Measurements from ENCODE around the gene TMEM107. TPM values are rescaled to one million over a fixed set of nuclear protein-coding genes. Genes with fewer than 3 reads are reported as not detected.

Gene TMEM107
- total RNA-seq, 1 donor from 2014 or later = 12.8 TPM

DNA sequence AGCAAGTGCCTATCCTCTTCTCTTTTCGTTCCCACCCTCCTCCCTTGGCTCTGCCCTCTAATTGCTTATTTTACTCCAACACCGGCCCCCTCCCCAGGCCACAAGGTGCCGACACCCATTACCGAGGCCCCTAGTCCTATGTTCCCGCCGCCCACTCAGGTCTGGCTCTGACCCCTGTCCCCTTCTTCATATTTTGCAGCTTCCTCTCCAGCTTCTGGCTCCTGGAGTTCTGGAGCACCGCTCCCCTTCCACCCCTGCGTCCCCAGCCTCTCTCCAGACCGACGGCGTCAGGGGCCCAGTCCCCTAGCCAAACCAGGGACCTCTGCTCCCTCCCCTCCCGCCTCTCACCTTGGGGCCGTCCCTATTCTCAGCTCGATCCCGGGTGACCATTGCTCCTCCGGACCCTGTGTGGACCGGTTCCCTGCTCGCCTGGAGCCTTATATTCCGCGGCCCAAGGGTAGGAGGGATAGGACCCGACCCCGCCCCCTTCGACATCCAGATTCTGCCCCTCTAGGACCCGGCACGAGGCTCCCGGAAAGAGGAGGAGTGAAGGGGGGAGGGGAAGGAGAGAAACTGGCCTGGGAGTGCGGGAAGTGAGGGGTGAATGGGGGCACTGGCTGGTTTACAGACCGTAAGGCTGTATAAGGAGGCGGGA lies 52.4 kb downstream of the TMEM107 start, which contains the start of gene HES7:
Gene HES7, minus strand, starts transcription at position 412 of the 655 bp plus-strand sequence. Its CDS starts 22 bp downstream, at position 390.
- H3K27me3 Mint-ChIP-seq (ENCODE audit: unreplicated experiment) = peaks cover 58% of the 10 kb centered on the region
- peak; percentile 53 for DNase-seq

DNA sequence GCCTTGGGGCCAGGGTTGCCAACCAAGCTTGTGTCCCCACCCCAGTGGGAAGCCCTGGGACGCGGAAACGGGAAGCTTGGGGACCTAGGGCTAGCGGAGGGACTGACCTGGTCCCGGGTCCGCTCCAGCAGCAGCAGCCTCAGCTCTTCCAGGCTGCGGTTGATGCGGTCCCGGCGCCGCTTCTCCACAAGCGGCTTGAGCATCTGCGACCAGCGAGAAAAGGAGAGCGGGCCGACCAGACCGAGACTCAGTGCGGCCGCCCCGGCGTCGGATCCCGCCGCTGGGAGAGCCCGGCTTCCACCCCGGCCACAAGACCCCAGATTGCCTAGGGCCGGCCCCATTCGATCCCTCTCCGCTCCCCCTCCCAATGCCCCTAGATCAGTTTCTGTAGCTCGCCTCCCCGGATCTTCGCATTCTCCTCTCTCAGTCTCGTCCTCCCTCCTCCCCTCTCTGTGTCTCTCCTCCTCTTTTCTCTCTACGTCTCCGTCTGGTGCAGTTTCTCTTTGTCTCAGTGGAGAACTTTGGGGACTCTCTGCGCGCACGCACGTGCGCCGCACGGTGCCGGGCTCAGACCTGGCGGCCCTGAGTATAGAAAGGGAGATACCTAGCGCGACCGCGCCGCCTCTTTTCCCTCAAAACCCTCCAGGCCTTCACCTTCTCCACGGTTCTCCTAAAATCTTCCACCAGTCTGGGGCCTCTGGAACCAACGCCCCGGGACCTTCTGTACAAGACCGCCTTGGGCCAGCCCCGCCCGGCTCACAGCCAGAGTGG lies 53.1 kb downstream of the TMEM107 start:
- Mint-ChIP-seq H3K27me3 (ENCODE audit: unreplicated experiment) (peaks cover 65% of the 10 kb centered on the region), H3K36me3 (ENCODE audit: unreplicated experiment) (no peaks in the 10 kb centered on the region), H3K4me1 (ENCODE audit: low read depth, unreplicated experiment) (peaks cover 31% of the 10 kb centered on the region), H3K9me3 (ENCODE audit: unreplicated experiment) (peaks cover 56% of the 10 kb centered on the region), H3K27ac (ENCODE audit: unreplicated experiment) (no peak overlapping the region), H3K4me3 (ENCODE audit: unreplicated experiment) (peak overlapping the region; percentile 95)
- DNase-seq = peak; percentile 55
- TF ChIP-seq, protein P1, sequence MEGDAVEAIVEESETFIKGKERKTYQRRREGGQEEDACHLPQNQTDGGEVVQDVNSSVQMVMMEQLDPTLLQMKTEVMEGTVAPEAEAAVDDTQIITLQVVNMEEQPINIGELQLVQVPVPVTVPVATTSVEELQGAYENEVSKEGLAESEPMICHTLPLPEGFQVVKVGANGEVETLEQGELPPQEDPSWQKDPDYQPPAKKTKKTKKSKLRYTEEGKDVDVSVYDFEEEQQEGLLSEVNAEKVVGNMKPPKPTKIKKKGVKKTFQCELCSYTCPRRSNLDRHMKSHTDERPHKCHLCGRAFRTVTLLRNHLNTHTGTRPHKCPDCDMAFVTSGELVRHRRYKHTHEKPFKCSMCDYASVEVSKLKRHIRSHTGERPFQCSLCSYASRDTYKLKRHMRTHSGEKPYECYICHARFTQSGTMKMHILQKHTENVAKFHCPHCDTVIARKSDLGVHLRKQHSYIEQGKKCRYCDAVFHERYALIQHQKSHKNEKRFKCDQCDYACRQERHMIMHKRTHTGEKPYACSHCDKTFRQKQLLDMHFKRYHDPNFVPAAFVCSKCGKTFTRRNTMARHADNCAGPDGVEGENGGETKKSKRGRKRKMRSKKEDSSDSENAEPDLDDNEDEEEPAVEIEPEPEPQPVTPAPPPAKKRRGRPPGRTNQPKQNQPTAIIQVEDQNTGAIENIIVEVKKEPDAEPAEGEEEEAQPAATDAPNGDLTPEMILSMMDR (IDR thresholded peaks at IDR 0.05; ENCODE audit: partially characterized antibody, unreplicated experiment) = no peak

More for the DNA sequence above, 52.4 kb downstream of the TMEM107 start, which contains the start of gene HES7:
- H3K27ac Mint-ChIP-seq (ENCODE audit: unreplicated experiment) = peak within 1 kb of the TSS; percentile 82
- TF ChIP-seq, protein P1 (IDR thresholded peaks at IDR 0.05; ENCODE audit: partially characterized antibody, unreplicated experiment) = no peak
- peak within 1 kb of the TSS; percentile 95 for H3K4me3 Mint-ChIP-seq (ENCODE audit: unreplicated experiment)
- H3K4me1 Mint-ChIP-seq (ENCODE audit: low read depth, unreplicated experiment) = peaks cover 27% of the 10 kb centered on the region
- peaks cover 51% of the 10 kb centered on the region for H3K9me3 Mint-ChIP-seq (ENCODE audit: unreplicated experiment)
- no peaks in the 10 kb centered on the region for H3K36me3 Mint-ChIP-seq (ENCODE audit: unreplicated experiment)

Small RNA genes within 50 kb of the gene (microRNA-seq; reads per million reads assigned to microRNA genes)
- 137 reads per million, percentile 77 among the genes with 10 or more reads in this experiment for gene MIR4521 (ENCODE audit: unreplicated experiment)
- not detected for gene MIR6883 (ENCODE audit: unreplicated experiment)

Other genes with a start within 250 kb of the TMEM107 start
- gene KCNAB3, start 246.5 kb downstream of the TMEM107 start, total RNA-seq (ENCODE audit: unreplicated experiment) = 12.3 TPM
- gene TRAPPC1, start 244.4 kb downstream of the TMEM107 start, total RNA-seq (ENCODE audit: unreplicated experiment) = 214 TPM
- gene CNTROB, start 244.2 kb downstream of the TMEM107 start, total RNA-seq (ENCODE audit: unreplicated experiment) = 55.7 TPM
- gene GUCY2D, start 173.8 kb downstream of the TMEM107 start, total RNA-seq (ENCODE audit: unreplicated experiment) = not detected
- gene ALOX15B, start 137.3 kb downstream of the TMEM107 start, total RNA-seq (ENCODE audit: unreplicated experiment) = not detected
- gene ALOX12B, start 88.7 kb downstream of the TMEM107 start, total RNA-seq (ENCODE audit: unreplicated experiment) = not detected
- gene ALOXE3, start 57.9 kb downstream of the TMEM107 start, total RNA-seq (ENCODE audit: unreplicated experiment) = not detected
- 2.2 TPM for gene HES7, start 52.3 kb downstream of the TMEM107 start, total RNA-seq (ENCODE audit: unreplicated experiment)
- gene PER1, start 24.0 kb downstream of the TMEM107 start, total RNA-seq (ENCODE audit: unreplicated experiment) = 64.6 TPM
- 117 TPM for gene VAMP2, start 13.4 kb downstream of the TMEM107 start, total RNA-seq (ENCODE audit: unreplicated experiment)
- gene BORCS6, start 13.8 kb upstream of the TMEM107 start, total RNA-seq (ENCODE audit: unreplicated experiment) = 14.2 TPM
- gene AURKB, start 34.2 kb upstream of the TMEM107 start, total RNA-seq (ENCODE audit: unreplicated experiment) = 17.3 TPM
- 85.3 TPM for gene CTC1, start 71.7 kb upstream of the TMEM107 start, total RNA-seq (ENCODE audit: unreplicated experiment)
- gene PFAS, start 72.9 kb upstream of the TMEM107 start, total RNA-seq (ENCODE audit: unreplicated experiment) = 74.6 TPM
- gene RANGRF, start 112.3 kb upstream of the TMEM107 start, total RNA-seq (ENCODE audit: unreplicated experiment) = 29.5 TPM
- 4.0 TPM for gene SLC25A35, start 119.0 kb upstream of the TMEM107 start, total RNA-seq (ENCODE audit: unreplicated experiment)
- 0.66 TPM for gene ARHGEF15, start 133.9 kb upstream of the TMEM107 start, total RNA-seq (ENCODE audit: unreplicated experiment)
- gene ODF4, start 163.5 kb upstream of the TMEM107 start, total RNA-seq (ENCODE audit: unreplicated experiment) = not detected
- gene RPL26, start 206.8 kb upstream of the TMEM107 start, total RNA-seq (ENCODE audit: unreplicated experiment) = 941 TPM
- gene RNF222, start 221.4 kb upstream of the TMEM107 start, total RNA-seq (ENCODE audit: unreplicated experiment) = not detected

Measured in glutamatergic neuron (in vitro differentiated cells).